IMR-90 (cell line): ENCODE results near the gene NLGN1. TPM values are rescaled to one million over a fixed set of nuclear protein-coding genes. Genes with fewer than 3 reads are reported as not detected.

Experiments
- ATAC-seq: fragments of 200-7000 bp; cut with Tn5 transposase; 2 replicates; pipeline ENCODE4 v1.9.1; 2020; ENCODE audit warnings: low read depth, mild to moderate bottlenecking, moderate library complexity
- BruUV-seq: library from RNA; stranded (reverse); fragments of 400-500 nt; replicated peaks from 2 replicates; lab custom pipeline; 2021; lab: Mats Ljungman, UMichigan
- CTCF ChIA-PET: fragments of 300-600 bp; formaldehyde crosslinking; extraction: SDS; loops from one replicate; lab custom pipeline; 2021; ENCODE audit warnings: antibody characterized with exemption; lab: Yijun Ruan, JAX
- POLR2A ChIA-PET: fragments of 300-600 bp; sonication (Branson Sonifier 250); formaldehyde crosslinking; loops from one replicate; lab custom pipeline; 2022; ENCODE audit warnings: antibody characterized with exemption; ENCODE audit not compliant: unreplicated experiment; lab: Charles Lee
- DNase-seq: peaks from one replicate; pipeline ENCODE4 v3.0.0; 2013
- H2AFZ ChIP-seq: replicated peaks from 2 replicates; pipeline ENCODE3; 2013; ENCODE audit warnings: low read length, mild to moderate bottlenecking; ENCODE audit not compliant: poor library complexity
- H2AK5ac ChIP-seq: 2 replicates; pipeline ENCODE4 v1.6.1; 2013; ENCODE audit warnings: low read depth, low read length, inconsistent platforms
- H2AK9ac ChIP-seq: replicated peaks from 2 replicates; pipeline ENCODE3; 2013; ENCODE audit warnings: mild to moderate bottlenecking, low read depth, low read length, moderate library complexity; ENCODE audit not compliant: poor library complexity
- H2BK120ac ChIP-seq: 2 replicates; pipeline ENCODE4 v1.6.1; 2013; ENCODE audit warnings: low read depth, low read length, inconsistent platforms
- H2BK15ac ChIP-seq: 3 replicates; pipeline ENCODE4 v1.6.1; 2013; ENCODE audit warnings: low read depth, low read length, inconsistent platforms
- H2BK20ac ChIP-seq: 2 replicates; pipeline ENCODE4 v1.6.1; 2013; ENCODE audit warnings: low read depth, mild to moderate bottlenecking, inconsistent platforms, low read length, moderate library complexity
- H2BK5ac ChIP-seq: 2 replicates; pipeline ENCODE4 v1.6.1; 2013; ENCODE audit warnings: mild to moderate bottlenecking, low read depth, low read length, inconsistent platforms; ENCODE audit not compliant: poor library complexity, severe bottlenecking
- H3K14ac ChIP-seq: replicated peaks from 2 replicates; pipeline ENCODE4 v1.6.1; 2013; ENCODE audit warnings: low read depth, low read length, inconsistent platforms
- H3K18ac ChIP-seq: 2 replicates; pipeline ENCODE4 v1.6.1; 2013; ENCODE audit warnings: low read depth, low read length, control low read depth
- H3K23ac ChIP-seq: 2 replicates; pipeline ENCODE4 v1.6.1; 2013; ENCODE audit warnings: low read depth, low read length, inconsistent platforms
- H3K27ac ChIP-seq: 2 replicates; pipeline ENCODE4 v1.5.1; 2013; ENCODE audit warnings: mild to moderate bottlenecking, control low read depth, low read length; ENCODE audit not compliant: insufficient read depth
- H3K27me3 ChIP-seq: 2 replicates; pipeline ENCODE4 v1.6.1; 2013; ENCODE audit warnings: low read length; ENCODE audit not compliant: control insufficient read depth, insufficient read depth
- H3K36me3 ChIP-seq: 2 replicates; pipeline ENCODE4 v1.6.1; 2013; ENCODE audit warnings: low read length, mixed read lengths; ENCODE audit not compliant: control insufficient read depth, insufficient read depth
- H3K4ac ChIP-seq: 2 replicates; pipeline ENCODE4 v1.6.1; 2013; ENCODE audit warnings: low read depth, low read length, inconsistent platforms
- H3K4me1 ChIP-seq: 2 replicates; pipeline ENCODE4 v1.6.1; 2013; ENCODE audit warnings: low read length, mixed read lengths; ENCODE audit not compliant: control insufficient read depth, insufficient read depth
- H3K4me2 ChIP-seq: 2 replicates; pipeline ENCODE4 v1.6.1; 2013; ENCODE audit warnings: low read depth, mild to moderate bottlenecking, control low read depth, low read length, moderate library complexity
- H3K4me3 ChIP-seq: 2 replicates; pipeline ENCODE4 v1.5.1; 2013; ENCODE audit warnings: low read depth, mild to moderate bottlenecking, control low read depth, low read length, moderate library complexity; ENCODE audit not compliant: insufficient read depth
- H3K56ac ChIP-seq: 2 replicates; pipeline ENCODE4 v1.6.1; 2013; ENCODE audit warnings: low read length, inconsistent platforms; ENCODE audit not compliant: insufficient read depth; ENCODE audit errors: extremely low read depth
- H3K79me1 ChIP-seq, 2 experiments: 2 replicates each; pipeline ENCODE4 v1.6.1; 2013; ENCODE audit warnings: low read length in 2 of 2, inconsistent platforms in 1 of 2, low read depth in 1 of 2
- H3K9ac ChIP-seq: 2 replicates; pipeline ENCODE4 v1.6.1; 2013; ENCODE audit warnings: low read depth, low read length, control low read depth
- H3K9me1 ChIP-seq: 2 replicates; pipeline ENCODE4 v1.6.1; 2013; ENCODE audit warnings: low read length, inconsistent platforms; ENCODE audit not compliant: insufficient read depth
- H3K9me3 ChIP-seq: 2 replicates; pipeline ENCODE4 v1.6.1; 2013; ENCODE audit warnings: low read length; ENCODE audit not compliant: control insufficient read depth, insufficient read depth
- H4K20me1 ChIP-seq: 2 replicates; pipeline ENCODE4 v1.6.1; 2013; ENCODE audit warnings: low read length, inconsistent platforms; ENCODE audit not compliant: insufficient read depth
- H4K5ac ChIP-seq: 2 replicates; pipeline ENCODE4 v1.6.1; 2013; ENCODE audit warnings: mild to moderate bottlenecking, low read depth, low read length, control low read depth
- H4K8ac ChIP-seq, 2 experiments: 2 replicates each; pipeline ENCODE4 v1.6.1; 2013; ENCODE audit warnings: low read depth in 2 of 2, low read length in 2 of 2, control low read depth in 1 of 2, inconsistent platforms in 1 of 2
- H4K91ac ChIP-seq: 2 replicates; pipeline ENCODE4 v1.6.1; 2013; ENCODE audit warnings: low read depth, low read length, inconsistent platforms; ENCODE audit not compliant: insufficient read depth
- BHLHE40 ChIP-seq: fragments of 150-350 bp; IDR thresholded peaks from 2 replicates; pipeline ENCODE4 v1.6.1; 2016; ENCODE audit warnings: mild to moderate bottlenecking, low read depth, low read length
- CHD1 ChIP-seq: IDR thresholded peaks from 2 replicates; pipeline ENCODE4 v1.6.1; 2012; ENCODE audit warnings: low read depth, low read length, improper control_type of control experiment
- CTCF ChIP-seq: conservative IDR thresholded peaks from 2 replicates; pipeline ENCODE4 v1.5.1; 2012; ENCODE audit warnings: mild to moderate bottlenecking, low read depth, low read length, improper control_type of control experiment
- ELK1 ChIP-seq: fragments of 150-350 bp; IDR thresholded peaks from 2 replicates; pipeline ENCODE4 v1.6.1; 2016; ENCODE audit warnings: low read depth, mild to moderate bottlenecking, low read length, moderate library complexity, borderline replicate concordance
- FOS ChIP-seq: fragments of 150-350 bp; IDR thresholded peaks from 2 replicates; pipeline ENCODE4 v1.6.1; 2016; ENCODE audit warnings: low read depth, low read length
- MAFK ChIP-seq: IDR thresholded peaks from 2 replicates; pipeline ENCODE4 v1.6.1; 2012; ENCODE audit warnings: low read depth, low read length, improper control_type of control experiment
- MXI1 ChIP-seq: IDR thresholded peaks from 2 replicates; pipeline ENCODE4 v1.6.1; 2012; ENCODE audit warnings: low read depth, mild to moderate bottlenecking, low read length, moderate library complexity, borderline replicate concordance
- NFE2L2 ChIP-seq: fragments of 150-350 bp; IDR thresholded peaks from 2 replicates; pipeline ENCODE4 v1.6.1; 2016; ENCODE audit warnings: low read depth, mild to moderate bottlenecking, low read length
- POLR2A ChIP-seq: IDR thresholded peaks from 2 replicates; pipeline ENCODE4 v1.6.1; 2012; ENCODE audit warnings: mild to moderate bottlenecking, low read depth, low read length
- RCOR1 ChIP-seq: IDR thresholded peaks from 2 replicates; pipeline ENCODE4 v1.6.1; 2012; ENCODE audit warnings: mild to moderate bottlenecking, low read length, improper control_type of control experiment; ENCODE audit not compliant: insufficient replicate concordance
- SMC3 ChIP-seq: fragments of 150-350 bp; IDR thresholded peaks from 2 replicates; pipeline ENCODE4 v1.6.1; 2016; ENCODE audit warnings: low read depth, mild to moderate bottlenecking, antibody characterized with exemption, low read length, moderate library complexity
- WGBS, 2 experiments: methylation state at CpG; one replicate each; pipeline versions ENCODE4 v1.1.5 to v1.1.7; 2013; ENCODE audit warnings: missing lambda C conversion rate in 2 of 2; ENCODE audit not compliant: insufficient read length in 1 of 2; ENCODE audit errors: extremely low coverage in 2 of 2; 5-methylcytosine and 5-hydroxymethylcytosine counted together
- dilution Hi-C: fragments of 300-500 bp; cut with HindIII; formaldehyde crosslinking; loops from one replicate; pipeline ENCODE4 v1.14.3; 2018; ENCODE audit warnings: low sequenced_read_pairs; ENCODE audit not compliant: unreplicated experiment
- in situ Hi-C: fragments of 300-500 bp; cut with MboI; formaldehyde crosslinking; loops from 3 replicates; pipeline ENCODE4 v1.14.3; 2019; ENCODE audit warnings: low sequenced_read_pairs, inconsistent platforms, mixed read lengths
- intact Hi-C: fragments of 100-400 bp; cut with micrococcal nuclease; formaldehyde crosslinking; loops from 2 replicates; pipeline ENCODE4 v1.10.0; 2022
- polyA plus RNA-seq, 3 experiments: library from polyadenylated mRNA; depleted of rRNA; stranded (reverse); fragments of >200 nt; gene quantifications; 2 replicates each; pipeline ENCODE4 v1.2.3, GENCODE V29; 2012; ENCODE audit warnings: low replicate concordance in 1 of 3
- total RNA-seq: library from RNA; depleted of rRNA; stranded (reverse); fragments of >200 nt; gene quantifications from 2 replicates; pipeline ENCODE4 v1.2.3, GENCODE V29; 2012
- TF ChIP-seq, protein P1 (sequence below): fragments of 150-350 bp; IDR thresholded peaks from 2 replicates; pipeline ENCODE4 v1.6.1; 2017; ENCODE audit warnings: mild to moderate bottlenecking, antibody characterized with exemption, low read length, low read depth

NLGN1 gene
- total and polyA plus RNA-seq, 2 of the 4 experiments (the other 2 are of a cell fraction) = 1.8 to 12.5 TPM

DNA sequence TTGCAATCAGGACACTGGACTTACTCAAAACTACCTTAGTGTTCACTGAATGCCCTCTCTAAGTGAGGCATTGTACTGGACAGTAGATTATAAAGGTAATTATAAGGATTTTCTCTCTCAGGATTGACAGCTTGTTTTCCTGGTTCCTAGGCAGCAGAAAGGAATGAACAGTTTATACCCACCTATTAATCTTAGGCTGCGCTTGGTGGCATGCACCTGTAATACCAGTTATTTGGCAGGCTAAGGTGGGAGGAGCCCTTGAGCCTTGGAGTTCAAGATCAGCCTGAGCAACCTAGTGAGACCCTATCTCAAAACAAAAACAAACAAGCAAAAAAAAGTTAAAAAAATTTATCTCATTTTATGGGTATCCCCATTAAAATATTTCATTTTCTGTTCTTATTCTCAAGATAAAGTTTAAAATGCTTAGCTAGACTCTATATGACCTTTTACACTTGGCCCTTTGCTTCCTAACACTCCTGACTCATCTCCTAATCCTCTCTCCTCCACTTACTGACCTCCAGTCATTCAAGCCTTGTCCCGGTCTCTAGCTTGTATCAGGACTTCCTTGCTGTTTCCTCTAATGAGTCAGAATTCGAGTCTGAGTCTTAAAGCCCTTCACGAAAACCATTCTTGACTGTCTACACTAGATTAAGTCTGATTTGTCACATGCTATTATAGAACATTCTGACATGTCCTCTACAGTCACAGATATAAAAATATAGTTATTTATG lies 348.6 kb downstream of the NLGN1 start:
- H3K23ac ChIP-seq = 0 out of 2 replicates have a peak overlapping the region, but pooled peaks have one; percentile 61
- H3K4me2 ChIP-seq = no peak overlapping the region
- dilution Hi-C loops = no loop called here
- intact Hi-C loops = no loop called here
- H3K9me3 ChIP-seq = no peaks in the 10 kb centered on the region
- ChIA-PET CTCF (no interaction called here), POLR2A (no interaction called here)
- TF ChIP-seq MAFK (no peak), BHLHE40 (no peak), FOS (no peak), CHD1 (no peak), POLR2A (no peak), CTCF (no peak), SMC3 (no peak), NFE2L2 (no peak), MXI1 (no peak), RCOR1 (no peak), ELK1 (no peak)
- TF ChIP-seq, protein P1, sequence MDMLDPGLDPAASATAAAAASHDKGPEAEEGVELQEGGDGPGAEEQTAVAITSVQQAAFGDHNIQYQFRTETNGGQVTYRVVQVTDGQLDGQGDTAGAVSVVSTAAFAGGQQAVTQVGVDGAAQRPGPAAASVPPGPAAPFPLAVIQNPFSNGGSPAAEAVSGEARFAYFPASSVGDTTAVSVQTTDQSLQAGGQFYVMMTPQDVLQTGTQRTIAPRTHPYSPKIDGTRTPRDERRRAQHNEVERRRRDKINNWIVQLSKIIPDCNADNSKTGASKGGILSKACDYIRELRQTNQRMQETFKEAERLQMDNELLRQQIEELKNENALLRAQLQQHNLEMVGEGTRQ = no peak
- in situ Hi-C loops = no loop called here
- no peak overlapping the region for H3K27ac ChIP-seq
- no peak overlapping the region for H4K5ac ChIP-seq
- H3K4me1 ChIP-seq = peaks cover 2% of the 10 kb centered on the region; the same call in 1 of the 2 replicates
- H3K4me3 ChIP-seq = no peak overlapping the region
- 0 out of 2 replicates have a peak overlapping the region, but pooled peaks have one; percentile 39 for H3K14ac ChIP-seq
- no peak overlapping the region for H3K56ac ChIP-seq
- H3K36me3 ChIP-seq = no peaks in the 10 kb centered on the region
- BruUV-seq = no TSS peak
- H3K4ac ChIP-seq = peak overlapping the region; percentile 27; the same call in 1 of the 2 replicates
- H3K9me1 ChIP-seq = 0 out of 2 replicates have a peak, but pooled peaks cover 2% of the 10 kb centered on the region
- H3K79me1 ChIP-seq = no peaks in the 10 kb centered on the region
- no peaks in the 10 kb centered on the region for H3K27me3 ChIP-seq
- ATAC-seq (no peak), DNase-seq (peak; percentile 56)
- no peak overlapping the region for H3K9ac ChIP-seq
- peak overlapping the region; percentile 34; the same call in 1 of the 2 replicates for H2BK120ac ChIP-seq
- H2AK5ac ChIP-seq = peak overlapping the region; percentile 81; the same call in 1 of the 2 replicates
- no peak overlapping the region for H3K18ac ChIP-seq
- H2AFZ ChIP-seq = no peak overlapping the region
- H4K8ac ChIP-seq = no peak overlapping the region
- peak overlapping the region; percentile 62; the same call in 1 of the 2 replicates for H2BK20ac ChIP-seq
- H4K91ac ChIP-seq = no peak overlapping the region
- H2AK9ac ChIP-seq = no peak overlapping the region
- no peaks in the 10 kb centered on the region for H4K20me1 ChIP-seq
- H2BK5ac ChIP-seq = no peak overlapping the region
- 40% methylated on average over 1 of the region's 4 CpGs; no CpG with 5 or more reads in 1 of the 2 experiments for WGBS, 2 experiments
- no peak overlapping the region; the same call in 2 of the 3 replicates for H2BK15ac ChIP-seq
